HepG2 (cell line): ENCODE data around the gene CENPB. TPM values are rescaled to one million over a fixed set of nuclear protein-coding genes. Genes with fewer than 3 reads are reported as not detected.

Experiments used
- AGO2 ChIP-seq: fragments of 200-400 bp; formaldehyde crosslinking; optimal IDR thresholded peaks from 2 replicates; pipeline ENCODE3; 2017; ENCODE audit warnings: mild to moderate bottlenecking, low read depth, low read length, moderate library complexity
- EZH2 ChIP-seq: conservative IDR thresholded peaks from 2 replicates; pipeline ENCODE4 v1.6.1; 2012; ENCODE audit warnings: mild to moderate bottlenecking, low read depth, low read length, moderate library complexity
- GABPB1 ChIP-seq: IDR thresholded peaks from 2 replicates; pipeline ENCODE4 v1.6.1; 2016; ENCODE audit warnings: mild to moderate bottlenecking, missing genetic modification reagents, moderate library complexity, missing compliant biosample characterization
- HOXD1 ChIP-seq: sonication (generic); formaldehyde crosslinking; IDR thresholded peaks from 2 replicates; pipeline ENCODE4 v1.5.0; 2020; ENCODE audit warnings: missing genetic modification reagents
- KDM4B ChIP-seq: sonication (generic); formaldehyde crosslinking; IDR thresholded peaks from 2 replicates; pipeline ENCODE4 v1.4.0; 2020; ENCODE audit warnings: missing genetic modification reagents
- KLF11 ChIP-seq: IDR thresholded peaks from 2 replicates; pipeline ENCODE4 v1.6.1; 2016; ENCODE audit warnings: missing compliant biosample characterization
- KMT2A ChIP-seq: sonication (generic); formaldehyde crosslinking; IDR thresholded peaks from 2 replicates; pipeline ENCODE4 v1.4.0; 2020; ENCODE audit warnings: missing genetic modification reagents
- MED1 ChIP-seq: sonication (generic); formaldehyde crosslinking; IDR thresholded peaks from 2 replicates; pipeline ENCODE4 v1.4.0; 2020; ENCODE audit warnings: missing genetic modification reagents
- MEF2D ChIP-seq: sonication (generic); formaldehyde crosslinking; IDR thresholded peaks from 2 replicates; pipeline ENCODE4 v1.5.1; 2020; ENCODE audit warnings: mild to moderate bottlenecking, missing genetic modification reagents
- MIER3 ChIP-seq: IDR thresholded peaks from 2 replicates; pipeline ENCODE4 v1.6.1; 2016; ENCODE audit warnings: missing compliant biosample characterization, borderline replicate concordance
- MZF1 ChIP-seq: sonication (generic); formaldehyde crosslinking; IDR thresholded peaks from 2 replicates; pipeline ENCODE4 v1.8.1; 2023; ENCODE audit warnings: mild to moderate bottlenecking, missing genetic modification reagents, borderline replicate concordance
- PITX1 ChIP-seq: sonication (generic); formaldehyde crosslinking; IDR thresholded peaks from 2 replicates; pipeline ENCODE4 v1.5.1; 2020; ENCODE audit warnings: mild to moderate bottlenecking, missing genetic modification reagents
- ZFP90 ChIP-seq: sonication (generic); formaldehyde crosslinking; IDR thresholded peaks from 2 replicates; pipeline ENCODE4 v1.8.0; 2022; ENCODE audit warnings: missing genetic modification reagents, mild to moderate bottlenecking, inconsistent platforms, borderline replicate concordance
- ZNF570 ChIP-seq: sonication (generic); formaldehyde crosslinking; IDR thresholded peaks from 2 replicates; pipeline ENCODE4 v1.4.0; 2020; ENCODE audit warnings: mild to moderate bottlenecking, missing genetic modification reagents, borderline replicate concordance
- ZNF737 ChIP-seq: sonication (generic); formaldehyde crosslinking; IDR thresholded peaks from 2 replicates; pipeline ENCODE4 v1.5.0; 2020; ENCODE audit warnings: missing genetic modification reagents, mild to moderate bottlenecking, borderline replicate concordance
- ZNF747 ChIP-seq: sonication (generic); formaldehyde crosslinking; IDR thresholded peaks from 2 replicates; pipeline ENCODE4 v1.8.1; 2023; ENCODE audit warnings: missing genetic modification reagents, mild to moderate bottlenecking, borderline replicate concordance
- polyA plus RNA-seq, 8 experiments: library from polyadenylated mRNA; depleted of rRNA in 3 of 8; stranded (reverse) in 7 of 8; unstranded in 1 of 8; fragments of >200 nt; fragmentation: Illumina TruSeq in 4 of 8; extraction: Trizol in 4 of 8; gene quantifications; 2 replicates each; pipeline versions ENCODE4 v1.2.1 to v1.2.3, GENCODE V29; 2011 to 2016; ENCODE audit warnings: low read depth in 4 of 8, missing spikeins in 1 of 8, mixed read lengths in 1 of 8; ENCODE audit not compliant: insufficient read depth in 1 of 8
- total RNA-seq, 5 experiments: library from RNA; depleted of rRNA; stranded (reverse); fragments of >200 nt; fragmentation: Illumina TruSeq; extraction: Trizol; gene quantifications; 2 replicates each; pipeline ENCODE4 v1.2.3, GENCODE V29; 2016; ENCODE audit warnings: low read depth in 1 of 5
- TF ChIP-seq, protein P1 (sequence below): sonication (generic); formaldehyde crosslinking; IDR thresholded peaks from 2 replicates; pipeline ENCODE4 v1.5.1; 2020; ENCODE audit warnings: mild to moderate bottlenecking, missing genetic modification reagents, moderate library complexity
- TF ChIP-seq, protein P2 (sequence below): sonication (generic); formaldehyde crosslinking; IDR thresholded peaks from 2 replicates; pipeline ENCODE4 v1.4.0; 2020; ENCODE audit warnings: missing genetic modification reagents
- TF ChIP-seq, protein P3 (sequence below): IDR thresholded peaks from 2 replicates; pipeline ENCODE4 v1.6.1; 2016
- TF ChIP-seq, protein P4 (sequence below): sonication (generic); formaldehyde crosslinking; IDR thresholded peaks from 2 replicates; pipeline ENCODE4 v1.5.0; 2020; ENCODE audit warnings: mild to moderate bottlenecking, missing genetic modification reagents

CENPB gene
- total and polyA plus RNA-seq, 2 of the 13 experiments (the other 11 are each of a cell fraction or from before 2014, with no cell fraction given), result 10.4 to 54.5 TPM

DNA sequence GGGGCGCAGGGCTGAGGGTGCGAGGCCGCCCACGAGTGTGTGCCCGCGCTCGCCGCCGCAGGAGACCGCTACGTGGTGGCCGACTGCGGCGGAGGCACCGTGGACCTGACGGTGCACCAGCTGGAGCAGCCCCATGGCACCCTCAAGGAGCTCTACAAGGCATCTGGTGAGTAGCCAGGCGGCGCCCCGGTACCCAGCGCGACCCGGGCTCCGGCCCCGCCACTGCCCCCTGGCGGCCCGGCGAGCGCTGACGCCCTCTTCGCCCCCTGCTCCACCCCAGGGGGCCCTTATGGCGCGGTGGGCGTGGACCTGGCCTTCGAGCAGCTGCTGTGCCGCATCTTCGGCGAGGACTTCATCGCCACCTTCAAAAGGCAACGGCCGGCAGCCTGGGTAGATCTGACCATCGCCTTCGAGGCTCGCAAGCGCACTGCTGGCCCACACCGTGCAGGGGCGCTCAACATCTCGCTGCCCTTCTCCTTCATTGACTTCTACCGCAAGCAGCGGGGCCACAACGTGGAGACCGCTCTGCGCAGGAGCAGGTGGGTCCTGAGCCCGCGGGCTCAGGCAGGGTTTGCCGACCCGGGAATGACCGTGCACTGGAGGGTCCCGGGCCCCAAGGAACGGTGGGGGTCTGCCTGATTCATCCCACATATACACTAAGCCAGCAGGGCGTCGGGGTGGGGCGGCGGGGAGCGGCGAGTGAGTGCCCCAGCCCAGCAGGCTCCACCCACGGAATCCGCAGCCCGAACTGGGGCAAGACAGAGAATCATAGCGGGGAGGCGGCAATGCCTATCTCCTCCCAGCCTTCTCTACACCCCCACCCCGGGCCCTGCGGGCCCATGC lies 36.6 kb downstream of the CENPB start (continued):
- TF ChIP-seq KLF11 (CRISPR knock-in tag), result no peak
- no peak for TF ChIP-seq ZNF570
- TF ChIP-seq MZF1 (CRISPR knock-in tag), result 0 out of 2 replicates have a peak, but pooled peaks have one; percentile 53
- 0 out of 2 replicates have a peak, but pooled peaks have one; percentile 16 for TF ChIP-seq ZNF747 (CRISPR knock-in tag)
- TF ChIP-seq, protein P1, sequence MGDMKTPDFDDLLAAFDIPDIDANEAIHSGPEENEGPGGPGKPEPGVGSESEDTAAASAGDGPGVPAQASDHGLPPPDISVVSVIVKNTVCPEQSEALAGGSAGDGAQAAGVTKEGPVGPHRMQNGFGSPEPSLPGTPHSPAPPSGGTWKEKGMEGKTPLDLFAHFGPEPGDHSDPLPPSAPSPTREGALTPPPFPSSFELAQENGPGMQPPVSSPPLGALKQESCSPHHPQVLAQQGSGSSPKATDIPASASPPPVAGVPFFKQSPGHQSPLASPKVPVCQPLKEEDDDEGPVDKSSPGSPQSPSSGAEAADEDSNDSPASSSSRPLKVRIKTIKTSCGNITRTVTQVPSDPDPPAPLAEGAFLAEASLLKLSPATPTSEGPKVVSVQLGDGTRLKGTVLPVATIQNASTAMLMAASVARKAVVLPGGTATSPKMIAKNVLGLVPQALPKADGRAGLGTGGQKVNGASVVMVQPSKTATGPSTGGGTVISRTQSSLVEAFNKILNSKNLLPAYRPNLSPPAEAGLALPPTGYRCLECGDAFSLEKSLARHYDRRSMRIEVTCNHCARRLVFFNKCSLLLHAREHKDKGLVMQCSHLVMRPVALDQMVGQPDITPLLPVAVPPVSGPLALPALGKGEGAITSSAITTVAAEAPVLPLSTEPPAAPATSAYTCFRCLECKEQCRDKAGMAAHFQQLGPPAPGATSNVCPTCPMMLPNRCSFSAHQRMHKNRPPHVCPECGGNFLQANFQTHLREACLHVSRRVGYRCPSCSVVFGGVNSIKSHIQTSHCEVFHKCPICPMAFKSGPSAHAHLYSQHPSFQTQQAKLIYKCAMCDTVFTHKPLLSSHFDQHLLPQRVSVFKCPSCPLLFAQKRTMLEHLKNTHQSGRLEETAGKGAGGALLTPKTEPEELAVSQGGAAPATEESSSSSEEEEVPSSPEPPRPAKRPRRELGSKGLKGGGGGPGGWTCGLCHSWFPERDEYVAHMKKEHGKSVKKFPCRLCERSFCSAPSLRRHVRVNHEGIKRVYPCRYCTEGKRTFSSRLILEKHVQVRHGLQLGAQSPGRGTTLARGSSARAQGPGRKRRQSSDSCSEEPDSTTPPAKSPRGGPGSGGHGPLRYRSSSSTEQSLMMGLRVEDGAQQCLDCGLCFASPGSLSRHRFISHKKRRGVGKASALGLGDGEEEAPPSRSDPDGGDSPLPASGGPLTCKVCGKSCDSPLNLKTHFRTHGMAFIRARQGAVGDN (CRISPR knock-in tag), result peak; percentile 88
- TF ChIP-seq MIER3 (CRISPR knock-in tag), result no peak
- TF ChIP-seq, protein P2, sequence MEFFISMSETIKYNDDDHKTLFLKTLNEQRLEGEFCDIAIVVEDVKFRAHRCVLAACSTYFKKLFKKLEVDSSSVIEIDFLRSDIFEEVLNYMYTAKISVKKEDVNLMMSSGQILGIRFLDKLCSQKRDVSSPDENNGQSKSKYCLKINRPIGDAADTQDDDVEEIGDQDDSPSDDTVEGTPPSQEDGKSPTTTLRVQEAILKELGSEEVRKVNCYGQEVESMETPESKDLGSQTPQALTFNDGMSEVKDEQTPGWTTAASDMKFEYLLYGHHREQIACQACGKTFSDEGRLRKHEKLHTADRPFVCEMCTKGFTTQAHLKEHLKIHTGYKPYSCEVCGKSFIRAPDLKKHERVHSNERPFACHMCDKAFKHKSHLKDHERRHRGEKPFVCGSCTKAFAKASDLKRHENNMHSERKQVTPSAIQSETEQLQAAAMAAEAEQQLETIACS (CRISPR knock-in tag), result peak; percentile 59
- TF ChIP-seq KDM4B (CRISPR knock-in tag), result no peak
- TF ChIP-seq KMT2A (CRISPR knock-in tag), result 0 out of 2 replicates have a peak, but pooled peaks have one; percentile 56
- TF ChIP-seq PITX1 (CRISPR knock-in tag), result no peak; the same call in 1 of the 2 replicates
- TF ChIP-seq ZNF737, result no peak
- no peak for TF ChIP-seq EZH2
- TF ChIP-seq, protein P3, sequence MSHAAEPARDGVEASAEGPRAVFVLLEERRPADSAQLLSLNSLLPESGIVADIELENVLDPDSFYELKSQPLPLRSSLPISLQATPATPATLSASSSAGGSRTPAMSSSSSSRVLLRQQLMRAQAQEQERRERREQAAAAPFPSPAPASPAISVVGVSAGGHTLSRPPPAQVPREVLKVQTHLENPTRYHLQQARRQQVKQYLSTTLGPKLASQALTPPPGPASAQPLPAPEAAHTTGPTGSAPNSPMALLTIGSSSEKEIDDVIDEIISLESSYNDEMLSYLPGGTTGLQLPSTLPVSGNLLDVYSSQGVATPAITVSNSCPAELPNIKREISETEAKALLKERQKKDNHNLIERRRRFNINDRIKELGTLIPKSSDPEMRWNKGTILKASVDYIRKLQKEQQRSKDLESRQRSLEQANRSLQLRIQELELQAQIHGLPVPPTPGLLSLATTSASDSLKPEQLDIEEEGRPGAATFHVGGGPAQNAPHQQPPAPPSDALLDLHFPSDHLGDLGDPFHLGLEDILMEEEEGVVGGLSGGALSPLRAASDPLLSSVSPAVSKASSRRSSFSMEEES (CRISPR knock-in tag), result peak; percentile 27; the same call in 1 of the 2 replicates
- TF ChIP-seq ZFP90 (CRISPR knock-in tag), result peak; percentile 71; the same call in 1 of the 2 replicates
- TF ChIP-seq, protein P4, sequence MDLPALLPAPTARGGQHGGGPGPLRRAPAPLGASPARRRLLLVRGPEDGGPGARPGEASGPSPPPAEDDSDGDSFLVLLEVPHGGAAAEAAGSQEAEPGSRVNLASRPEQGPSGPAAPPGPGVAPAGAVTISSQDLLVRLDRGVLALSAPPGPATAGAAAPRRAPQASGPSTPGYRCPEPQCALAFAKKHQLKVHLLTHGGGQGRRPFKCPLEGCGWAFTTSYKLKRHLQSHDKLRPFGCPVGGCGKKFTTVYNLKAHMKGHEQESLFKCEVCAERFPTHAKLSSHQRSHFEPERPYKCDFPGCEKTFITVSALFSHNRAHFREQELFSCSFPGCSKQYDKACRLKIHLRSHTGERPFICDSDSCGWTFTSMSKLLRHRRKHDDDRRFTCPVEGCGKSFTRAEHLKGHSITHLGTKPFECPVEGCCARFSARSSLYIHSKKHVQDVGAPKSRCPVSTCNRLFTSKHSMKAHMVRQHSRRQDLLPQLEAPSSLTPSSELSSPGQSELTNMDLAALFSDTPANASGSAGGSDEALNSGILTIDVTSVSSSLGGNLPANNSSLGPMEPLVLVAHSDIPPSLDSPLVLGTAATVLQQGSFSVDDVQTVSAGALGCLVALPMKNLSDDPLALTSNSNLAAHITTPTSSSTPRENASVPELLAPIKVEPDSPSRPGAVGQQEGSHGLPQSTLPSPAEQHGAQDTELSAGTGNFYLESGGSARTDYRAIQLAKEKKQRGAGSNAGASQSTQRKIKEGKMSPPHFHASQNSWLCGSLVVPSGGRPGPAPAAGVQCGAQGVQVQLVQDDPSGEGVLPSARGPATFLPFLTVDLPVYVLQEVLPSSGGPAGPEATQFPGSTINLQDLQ (CRISPR knock-in tag), result no peak
- TF ChIP-seq MEF2D, result peak; percentile 32; the same call in 1 of the 2 replicates
- peak; percentile 51; the same call in 1 of the 2 replicates for TF ChIP-seq HOXD1 (CRISPR knock-in tag)
- TF ChIP-seq AGO2, result peak; percentile 98
- 0 out of 2 replicates have a peak, but pooled peaks have one; percentile 45 for TF ChIP-seq MED1 (CRISPR knock-in tag)
- TF ChIP-seq GABPB1 (CRISPR knock-in tag), result peak; percentile 76
